Cardiac fibroblast (primary cell): ENCODE measurements around the gene RBCK1.

ENCODE experiments used
- DNase-seq, 2 donors: peaks; one replicate each; pipeline versions ENCODE4 v3.0.0 to v3.0.0-alpha.2; 2010; ENCODE audit warnings: low read depth in 2 of 2
- H3K4me3 ChIP-seq, 2 donors: replicated peaks in 1 of 2; 1 replicate in 1 of 2; 2 replicates in 1 of 2; pipeline ENCODE4 v1.5.1; 2011; ENCODE audit warnings: low read depth in 2 of 2, low read length in 2 of 2, mild to moderate bottlenecking in 2 of 2, moderate library complexity in 1 of 2
- TF ChIP-seq, protein P1 (sequence below): IDR thresholded peaks from one replicate; pipeline ENCODE4 v1.5.1; 2011; ENCODE audit warnings: low read depth, mild to moderate bottlenecking, low read length, inconsistent platforms

The RBCK1 gene

DNA sequence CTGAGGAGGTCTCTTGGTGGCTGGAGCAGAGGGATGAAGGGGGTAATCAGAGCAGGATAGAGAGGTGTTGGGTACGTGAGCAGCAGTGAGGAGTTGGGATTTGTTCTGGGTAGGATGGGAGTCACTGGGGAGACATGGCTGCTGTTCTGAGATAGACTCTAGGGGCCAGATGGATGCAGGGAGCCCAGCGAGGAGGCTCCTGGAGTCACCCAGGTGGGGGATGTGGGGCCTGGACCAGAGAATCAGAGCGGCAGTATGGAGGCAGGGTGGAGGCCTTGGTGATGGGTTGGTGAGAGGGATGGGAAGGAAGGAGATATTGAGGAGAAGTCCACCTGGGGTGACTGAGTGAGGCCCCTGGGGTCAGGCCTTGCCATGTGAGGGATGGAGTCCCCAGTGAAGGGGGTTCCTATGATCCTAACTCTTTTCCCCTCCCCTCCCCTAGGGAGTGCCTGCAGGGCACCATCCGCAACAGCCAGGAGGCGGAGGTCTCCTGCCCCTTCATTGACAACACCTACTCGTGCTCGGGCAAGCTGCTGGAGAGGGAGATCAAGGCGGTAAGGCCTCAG lies 13.7 kb downstream of the RBCK1 start:
- TF ChIP-seq, protein P1, sequence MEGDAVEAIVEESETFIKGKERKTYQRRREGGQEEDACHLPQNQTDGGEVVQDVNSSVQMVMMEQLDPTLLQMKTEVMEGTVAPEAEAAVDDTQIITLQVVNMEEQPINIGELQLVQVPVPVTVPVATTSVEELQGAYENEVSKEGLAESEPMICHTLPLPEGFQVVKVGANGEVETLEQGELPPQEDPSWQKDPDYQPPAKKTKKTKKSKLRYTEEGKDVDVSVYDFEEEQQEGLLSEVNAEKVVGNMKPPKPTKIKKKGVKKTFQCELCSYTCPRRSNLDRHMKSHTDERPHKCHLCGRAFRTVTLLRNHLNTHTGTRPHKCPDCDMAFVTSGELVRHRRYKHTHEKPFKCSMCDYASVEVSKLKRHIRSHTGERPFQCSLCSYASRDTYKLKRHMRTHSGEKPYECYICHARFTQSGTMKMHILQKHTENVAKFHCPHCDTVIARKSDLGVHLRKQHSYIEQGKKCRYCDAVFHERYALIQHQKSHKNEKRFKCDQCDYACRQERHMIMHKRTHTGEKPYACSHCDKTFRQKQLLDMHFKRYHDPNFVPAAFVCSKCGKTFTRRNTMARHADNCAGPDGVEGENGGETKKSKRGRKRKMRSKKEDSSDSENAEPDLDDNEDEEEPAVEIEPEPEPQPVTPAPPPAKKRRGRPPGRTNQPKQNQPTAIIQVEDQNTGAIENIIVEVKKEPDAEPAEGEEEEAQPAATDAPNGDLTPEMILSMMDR: no peak
- H3K4me3 ChIP-seq: no peak overlapping the region

DNA sequence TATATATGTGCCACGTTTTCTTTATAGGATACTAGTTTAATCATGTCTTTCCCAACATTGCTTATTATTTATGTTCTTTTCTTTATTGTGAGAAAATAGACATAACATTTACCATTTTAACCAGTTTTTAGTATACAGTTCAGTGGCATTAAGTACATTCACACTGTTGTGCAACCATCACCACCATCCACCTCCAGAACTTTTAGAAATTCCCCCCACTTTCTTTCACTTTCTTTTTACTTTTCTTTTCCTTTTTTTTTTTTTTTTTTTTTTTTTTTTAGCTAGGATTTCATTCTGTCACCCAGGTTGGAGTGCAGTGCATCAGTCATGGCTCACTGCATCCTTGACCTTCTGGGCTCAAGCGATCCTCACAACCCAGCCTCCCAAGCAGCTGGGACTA lies 18.5 kb downstream of the RBCK1 start:
- TF ChIP-seq, protein P1: no peak
- no peak overlapping the region for H3K4me3 ChIP-seq
- no peak for DNase-seq

More for the DNA sequence above, 13.7 kb downstream of the RBCK1 start:
- DNase-seq: no peak

DNA sequence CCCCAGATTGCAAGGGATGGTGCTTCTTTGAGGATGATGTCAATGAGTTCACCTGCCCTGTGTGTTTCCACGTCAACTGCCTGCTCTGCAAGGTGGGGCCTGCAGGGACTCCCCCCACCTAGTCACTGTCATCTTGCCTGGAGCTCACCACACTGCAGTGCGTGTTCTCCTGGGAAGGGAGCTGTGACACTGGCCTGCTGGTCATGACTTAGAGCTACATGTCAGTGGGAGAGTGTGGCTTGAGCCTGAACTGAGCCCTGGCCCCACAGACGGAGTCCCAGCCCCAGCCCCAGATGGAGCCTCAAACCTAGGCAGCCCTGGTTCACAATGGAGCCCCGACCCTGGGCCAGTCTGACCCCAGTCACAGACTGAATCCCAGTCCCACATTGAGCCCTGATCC lies 19.3 kb downstream of the RBCK1 start:
- TF ChIP-seq, protein P1: no peak
- no peak overlapping the region for H3K4me3 ChIP-seq
- DNase-seq: no peak

DNA sequence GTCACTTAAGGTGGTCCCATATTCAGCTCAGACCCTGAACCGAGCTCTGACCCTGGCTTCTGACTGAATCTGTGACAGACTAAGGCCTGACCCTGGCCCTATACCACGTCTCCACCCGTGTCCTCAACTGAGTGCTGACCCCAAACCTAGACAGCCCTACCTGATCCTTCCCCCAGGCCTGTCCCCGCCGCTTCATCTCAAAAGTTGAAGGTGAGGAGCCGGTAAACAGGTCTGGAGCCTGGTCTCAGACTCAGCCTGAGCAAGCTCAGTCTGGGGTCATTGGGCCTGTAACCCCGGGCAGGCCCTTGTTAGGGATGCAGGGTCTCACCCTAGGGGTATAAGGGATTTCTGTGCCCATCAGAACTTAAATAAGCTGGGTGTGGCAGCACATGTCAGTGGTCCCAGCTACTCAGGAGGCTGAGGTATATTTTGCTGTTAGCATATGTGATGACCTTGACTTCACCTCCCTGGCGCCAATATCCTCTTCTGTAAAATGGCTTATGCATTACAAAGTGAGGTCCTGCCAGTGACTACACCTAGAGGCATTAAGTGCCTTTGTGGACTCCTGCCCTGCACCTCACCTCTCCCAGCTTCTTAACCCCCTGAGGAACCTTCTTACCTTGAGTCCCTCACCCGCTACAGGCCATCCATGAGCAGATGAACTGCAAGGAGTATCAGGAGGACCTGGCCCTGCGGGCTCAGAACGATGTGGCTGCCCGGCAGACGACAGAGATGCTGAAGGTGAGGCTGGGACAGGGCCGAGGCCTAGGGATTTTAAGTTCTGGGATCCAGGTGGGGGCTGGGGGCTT lies 20.0 kb downstream of the RBCK1 start:
- DNase-seq: no peak
- TF ChIP-seq, protein P1: no peak

DNA sequence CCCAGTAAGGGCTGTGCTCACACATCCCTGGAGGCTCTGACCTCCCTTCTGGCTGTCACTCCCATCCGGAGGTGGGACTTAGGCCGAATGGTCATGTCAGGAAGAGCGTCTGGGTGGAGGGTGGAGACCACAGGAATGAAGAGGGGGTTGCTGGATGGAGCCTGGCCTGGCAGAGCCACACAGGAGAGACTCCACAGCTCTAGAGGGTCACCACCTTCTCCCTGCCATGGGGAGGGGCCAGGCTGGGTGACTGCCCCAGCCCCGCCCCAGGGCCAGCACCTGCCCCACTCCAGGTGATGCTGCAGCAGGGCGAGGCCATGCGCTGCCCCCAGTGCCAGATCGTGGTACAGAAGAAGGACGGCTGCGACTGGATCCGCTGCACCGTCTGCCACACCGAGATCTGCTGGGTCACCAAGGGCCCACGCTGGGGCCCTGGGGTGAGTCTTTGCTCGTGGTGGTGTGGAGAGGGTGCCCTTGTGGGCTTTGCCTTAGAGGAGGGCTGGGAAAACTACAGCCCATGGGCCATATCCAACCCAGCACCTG lies 20.6 kb downstream of the RBCK1 start:
- no peak overlapping the region for H3K4me3 ChIP-seq
- TF ChIP-seq, protein P1: no peak
- DNase-seq: no peak

More for the DNA sequence above, 20.0 kb downstream of the RBCK1 start:
- H3K4me3 ChIP-seq: no peak overlapping the region

DNA sequence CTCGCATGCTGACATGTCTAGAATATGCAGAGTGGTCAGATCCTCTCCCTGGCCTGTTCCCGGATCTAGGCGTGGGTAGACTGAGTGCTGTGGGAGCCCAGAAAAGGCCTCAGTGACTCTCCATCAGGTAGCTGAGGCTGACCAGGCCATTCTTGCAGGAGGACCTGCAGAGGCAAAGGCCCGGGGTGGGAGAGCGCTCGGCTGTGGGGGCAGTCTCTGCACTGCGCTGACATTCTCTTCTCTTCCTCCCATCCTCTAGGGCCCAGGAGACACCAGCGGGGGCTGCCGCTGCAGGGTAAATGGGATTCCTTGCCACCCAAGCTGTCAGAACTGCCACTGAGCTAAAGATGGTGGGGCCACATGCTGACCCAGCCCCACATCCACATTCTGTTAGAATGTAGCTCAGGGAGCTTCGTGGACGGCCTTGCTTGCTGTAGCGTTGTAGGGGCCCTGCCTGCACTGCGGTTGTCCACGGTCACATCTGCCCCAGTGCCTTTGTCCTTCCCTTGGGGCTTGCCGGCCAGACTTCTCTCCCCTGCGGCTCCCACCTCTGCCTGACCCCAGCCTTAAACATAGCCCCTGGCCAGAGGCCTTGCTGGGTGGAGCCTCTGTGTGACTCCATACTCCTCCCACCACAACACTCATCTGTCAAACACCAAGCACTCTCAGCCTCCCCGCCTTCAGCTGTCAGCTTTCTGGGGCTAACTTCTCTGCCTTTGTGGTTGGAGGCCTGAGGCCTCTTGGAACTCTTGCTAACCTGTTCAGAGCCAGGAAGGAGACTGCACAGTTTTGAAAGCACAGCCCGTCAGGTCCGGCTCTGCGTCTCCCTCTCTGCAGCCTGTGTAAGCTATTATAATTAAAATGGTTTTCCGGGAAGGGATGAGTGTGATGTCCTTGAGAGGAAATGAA lies 22.2 kb downstream of the RBCK1 start:
- TF ChIP-seq, protein P1: no peak
- DNase-seq: no peak
- no peak overlapping the region for H3K4me3 ChIP-seq
